ENCODE measurements around the gene PRUNE2.

GRCh38 chr9:76697081-76697480 is 208.8 kb downstream of the PRUNE2 start:
- no peak for TF ChIP-seq POLR2A (IDR thresholded peaks at IDR 0.05)
- no peak for TF ChIP-seq CTCF (IDR thresholded peaks at IDR 0.05)

All from heart left ventricle (tissue), 13 donors.